ENCODE results near the gene PIKFYVE.

Gene PIKFYVE

GRCh38 chr2:208300847-208301618 is 35.0 kb downstream of the PIKFYVE start:
- TF ChIP-seq, protein P1, sequence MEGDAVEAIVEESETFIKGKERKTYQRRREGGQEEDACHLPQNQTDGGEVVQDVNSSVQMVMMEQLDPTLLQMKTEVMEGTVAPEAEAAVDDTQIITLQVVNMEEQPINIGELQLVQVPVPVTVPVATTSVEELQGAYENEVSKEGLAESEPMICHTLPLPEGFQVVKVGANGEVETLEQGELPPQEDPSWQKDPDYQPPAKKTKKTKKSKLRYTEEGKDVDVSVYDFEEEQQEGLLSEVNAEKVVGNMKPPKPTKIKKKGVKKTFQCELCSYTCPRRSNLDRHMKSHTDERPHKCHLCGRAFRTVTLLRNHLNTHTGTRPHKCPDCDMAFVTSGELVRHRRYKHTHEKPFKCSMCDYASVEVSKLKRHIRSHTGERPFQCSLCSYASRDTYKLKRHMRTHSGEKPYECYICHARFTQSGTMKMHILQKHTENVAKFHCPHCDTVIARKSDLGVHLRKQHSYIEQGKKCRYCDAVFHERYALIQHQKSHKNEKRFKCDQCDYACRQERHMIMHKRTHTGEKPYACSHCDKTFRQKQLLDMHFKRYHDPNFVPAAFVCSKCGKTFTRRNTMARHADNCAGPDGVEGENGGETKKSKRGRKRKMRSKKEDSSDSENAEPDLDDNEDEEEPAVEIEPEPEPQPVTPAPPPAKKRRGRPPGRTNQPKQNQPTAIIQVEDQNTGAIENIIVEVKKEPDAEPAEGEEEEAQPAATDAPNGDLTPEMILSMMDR (IDR thresholded peaks at IDR 0.05; ENCODE audit: low read depth, low read length): no peak
- no peak for DNase-seq (ENCODE audit: low read depth, low spot score)
- H3K4me3 ChIP-seq (ENCODE audit: low read depth, low read length): no peak overlapping the region
- in situ Hi-C loops (cut with HindIII; ENCODE audit: low sequenced_read_pairs): no loop called here

DNA sequence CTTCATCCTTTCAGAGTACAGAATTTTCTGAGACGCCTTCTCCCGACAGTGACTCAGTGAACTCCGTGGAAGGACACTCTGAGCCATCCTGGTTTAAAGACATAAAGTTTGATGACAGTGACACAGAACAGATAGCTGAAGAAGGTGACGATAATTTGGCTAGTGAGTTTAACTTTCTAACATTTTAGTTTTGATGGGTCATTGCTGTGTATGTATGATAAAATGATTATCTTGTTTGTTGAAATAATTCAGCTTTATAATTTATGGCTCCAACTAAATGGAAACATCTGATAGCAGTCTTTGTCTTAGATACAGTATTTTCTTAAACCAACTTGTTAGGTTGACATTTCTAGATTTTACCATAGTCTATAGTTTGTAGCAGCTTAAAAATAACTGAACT is 38.1 kb downstream of the PIKFYVE start:
- no peak for DNase-seq (ENCODE audit: low read depth, low spot score)
- no peak overlapping the region for H3K4me3 ChIP-seq (ENCODE audit: low read depth, low read length)
- in situ Hi-C loops (cut with HindIII; ENCODE audit: low sequenced_read_pairs): no loop called here
- TF ChIP-seq, protein P1 (IDR thresholded peaks at IDR 0.05; ENCODE audit: low read depth, low read length): no peak

- H3K4me3 ChIP-seq (ENCODE audit: low read depth, low read length): no peak overlapping the region
- TF ChIP-seq, protein P1 (IDR thresholded peaks at IDR 0.05; ENCODE audit: low read depth, low read length): no peak
- in situ Hi-C loops (cut with HindIII; ENCODE audit: low sequenced_read_pairs): no loop called here
- no peak for DNase-seq (ENCODE audit: low read depth, low spot score)
Measured at GRCh38 chr2:208304695-208305094, 38.6 kb downstream of the PIKFYVE start.

- H3K4me3 ChIP-seq (ENCODE audit: low read depth, low read length): no peak overlapping the region
- DNase-seq (ENCODE audit: low read depth, low spot score): peak; percentile 20
- in situ Hi-C loops (cut with HindIII; ENCODE audit: low sequenced_read_pairs): no loop called here
- TF ChIP-seq, protein P1 (IDR thresholded peaks at IDR 0.05; ENCODE audit: low read depth, low read length): no peak
Measured at GRCh38 chr2:208306291-208306690, 40.2 kb downstream of the PIKFYVE start.

DNA sequence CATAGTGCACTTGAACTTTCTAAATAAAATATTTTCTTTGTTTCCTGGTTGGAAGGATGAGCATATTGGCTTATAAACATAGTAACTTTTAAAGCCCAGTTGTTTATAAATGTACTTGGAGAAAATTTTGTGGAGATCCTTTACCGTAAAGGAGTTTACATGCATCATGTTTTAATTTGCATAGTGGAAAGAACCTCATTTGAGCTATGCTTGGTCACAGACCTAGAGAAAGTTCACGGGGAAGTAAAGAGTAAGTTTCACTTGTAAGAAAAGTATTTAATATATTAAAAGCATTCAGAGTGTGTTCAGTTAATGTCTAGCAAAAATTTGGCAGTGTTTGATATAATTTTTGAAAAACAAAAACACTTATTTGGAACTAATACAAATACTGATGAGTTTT is 45.3 kb downstream of the PIKFYVE start:
- DNase-seq (ENCODE audit: low read depth, low spot score): no peak
- TF ChIP-seq, protein P1 (IDR thresholded peaks at IDR 0.05; ENCODE audit: low read depth, low read length): no peak
- in situ Hi-C loops (cut with HindIII; ENCODE audit: low sequenced_read_pairs): no loop called here
- no peak overlapping the region for H3K4me3 ChIP-seq (ENCODE audit: low read depth, low read length)

GRCh38 chr2:208311954-208312353 is 45.9 kb downstream of the PIKFYVE start:
- in situ Hi-C loops (cut with HindIII; ENCODE audit: low sequenced_read_pairs): no loop called here
- H3K4me3 ChIP-seq (ENCODE audit: low read depth, low read length): no peak overlapping the region
- DNase-seq (ENCODE audit: low read depth, low spot score): no peak
- TF ChIP-seq, protein P1 (IDR thresholded peaks at IDR 0.05; ENCODE audit: low read depth, low read length): no peak
